ENCODE data around the gene P2RY8.
"Not testable (repeated sequence)": the region's sequence is repeated elsewhere in the genome, so short reads cannot be mapped to it uniquely, and the experiment has no call there.

Gene P2RY8, protein sequence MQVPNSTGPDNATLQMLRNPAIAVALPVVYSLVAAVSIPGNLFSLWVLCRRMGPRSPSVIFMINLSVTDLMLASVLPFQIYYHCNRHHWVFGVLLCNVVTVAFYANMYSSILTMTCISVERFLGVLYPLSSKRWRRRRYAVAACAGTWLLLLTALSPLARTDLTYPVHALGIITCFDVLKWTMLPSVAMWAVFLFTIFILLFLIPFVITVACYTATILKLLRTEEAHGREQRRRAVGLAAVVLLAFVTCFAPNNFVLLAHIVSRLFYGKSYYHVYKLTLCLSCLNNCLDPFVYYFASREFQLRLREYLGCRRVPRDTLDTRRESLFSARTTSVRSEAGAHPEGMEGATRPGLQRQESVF

DNA sequence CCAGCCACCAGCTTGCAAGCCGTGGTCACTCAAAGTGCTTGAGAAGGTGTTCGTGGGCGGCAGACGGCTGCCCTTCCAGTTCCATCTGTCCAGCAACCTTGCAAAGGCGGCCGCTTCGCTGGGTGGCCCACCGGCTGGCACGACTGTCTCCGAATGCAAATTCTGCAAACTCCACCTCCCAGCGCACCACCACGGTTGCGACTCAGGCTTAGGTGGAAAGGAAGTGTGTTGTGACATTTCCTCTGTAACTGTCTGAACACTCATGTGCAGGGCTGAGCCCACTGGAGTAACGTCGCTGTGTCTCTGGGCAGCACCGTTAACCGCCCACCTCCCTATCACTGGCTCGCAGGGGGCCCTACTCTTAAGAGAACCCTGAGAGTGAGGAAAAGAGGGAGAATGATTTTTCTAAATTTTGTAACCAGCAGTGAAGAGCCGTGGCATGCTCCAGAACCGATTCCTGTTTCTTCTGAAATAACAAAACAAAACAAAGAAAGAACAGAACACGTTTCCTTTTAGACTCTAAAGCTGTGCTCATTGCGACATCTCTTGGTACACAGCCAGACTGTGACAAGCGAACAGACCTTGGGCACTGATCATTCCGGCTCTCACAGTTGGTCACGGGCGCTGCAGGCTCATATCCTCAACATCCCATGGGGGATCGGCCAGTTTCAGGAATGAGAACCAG is at the start of gene P2RY8:
Gene P2RY8 (minus strand): TSS at position 155 of the 685 bp plus-strand sequence. CDS start 70,627 bp downstream, outside the sequence.
- peak; percentile 76 to 80 for DNase-seq

DNA sequence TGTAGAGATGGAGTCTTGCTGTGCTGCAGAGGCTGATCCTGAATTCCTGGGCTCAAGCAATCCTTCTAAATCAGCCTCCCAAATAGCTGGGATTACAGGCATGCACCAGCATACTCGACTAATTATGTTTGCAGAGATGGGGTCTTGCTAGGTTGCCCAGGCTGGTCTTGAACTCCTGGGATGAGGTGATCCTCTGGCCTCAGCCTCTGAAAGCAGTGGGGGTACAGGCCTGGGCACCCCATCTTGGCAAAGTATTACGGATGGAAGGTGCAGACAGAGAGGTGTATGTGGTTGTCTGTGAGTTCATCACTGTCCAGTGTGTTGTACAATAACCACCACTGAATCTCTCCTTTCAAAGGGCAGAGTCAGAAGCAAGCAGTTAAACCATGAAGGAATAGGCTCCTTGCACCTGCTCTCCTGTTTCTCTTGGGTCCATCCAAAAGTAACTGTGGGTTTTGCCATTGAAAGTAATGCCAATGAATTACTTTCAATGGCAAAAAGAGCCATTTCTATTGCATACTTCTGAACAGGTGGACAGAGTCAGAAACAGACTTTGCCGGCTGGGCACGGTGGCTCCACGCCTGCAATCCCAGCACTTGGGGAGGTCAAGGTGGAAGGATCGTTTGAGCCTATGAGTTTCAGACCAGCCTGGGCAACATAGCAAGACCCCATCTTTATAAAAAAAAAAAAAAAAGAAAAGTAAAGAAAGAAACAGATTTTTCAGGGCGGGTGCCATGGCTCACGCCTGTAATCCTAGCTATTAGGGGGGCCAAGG is 47.4 kb upstream of the P2RY8 start:
- DNase-seq = no peak

DNA sequence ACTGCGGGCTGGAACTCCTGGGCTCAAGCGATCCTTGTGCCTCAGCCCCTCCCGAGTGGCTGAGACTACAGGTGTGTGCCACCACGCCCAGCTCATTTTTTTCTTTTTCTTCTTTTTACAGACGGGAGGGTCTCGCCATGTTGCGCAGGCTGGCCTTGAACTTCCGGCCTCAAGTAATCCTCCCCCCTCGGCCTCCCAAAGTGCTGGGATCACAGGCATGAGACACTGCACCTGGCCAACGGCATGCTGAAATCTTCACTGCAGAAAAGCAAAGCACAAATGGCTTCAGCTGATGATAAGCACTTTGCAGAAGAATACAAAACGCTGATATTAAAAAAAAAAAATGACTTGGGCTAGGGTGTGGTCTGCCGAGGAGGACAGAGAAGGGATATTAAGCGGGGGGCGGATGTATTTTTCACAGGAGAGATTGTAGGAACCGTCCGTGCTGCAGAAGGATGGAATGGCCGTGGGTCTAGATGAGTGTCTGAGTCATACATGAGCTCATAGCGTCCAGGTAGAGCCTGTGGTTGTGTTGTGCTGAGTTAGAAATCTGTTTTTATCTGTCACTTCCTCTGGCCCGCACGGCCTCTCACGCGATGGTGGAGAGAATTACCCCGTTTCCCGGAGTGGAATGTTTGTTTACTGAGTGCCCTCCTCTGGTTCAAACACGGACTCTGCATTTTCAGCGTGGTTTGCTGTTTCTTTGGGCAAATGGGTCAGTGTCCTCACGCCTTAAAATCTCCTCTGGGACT is 45.9 kb upstream of the P2RY8 start:
- peak in 1 of 2 donors; percentile 66 for DNase-seq

DNA sequence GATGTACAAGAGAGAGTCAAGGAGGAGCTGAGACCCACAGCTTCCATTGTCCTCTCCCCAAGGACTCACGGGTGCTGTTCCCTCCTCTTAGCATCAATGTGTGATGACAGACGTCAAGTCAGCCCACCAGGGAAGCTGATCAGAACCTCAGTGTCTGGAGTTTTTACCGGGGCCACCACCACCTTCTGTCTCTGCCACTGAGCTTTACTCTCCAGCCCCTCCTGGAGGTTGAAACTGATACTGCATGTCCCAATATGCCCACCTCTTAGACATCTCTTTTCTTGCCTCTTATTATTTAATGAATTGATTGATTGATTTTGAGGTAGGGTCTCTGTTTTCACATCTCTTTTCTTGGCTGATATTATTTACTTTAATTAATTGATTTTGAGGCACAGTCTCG is 44.1 kb upstream of the P2RY8 start:
- peak; percentile 78 to 80 for DNase-seq

DNA sequence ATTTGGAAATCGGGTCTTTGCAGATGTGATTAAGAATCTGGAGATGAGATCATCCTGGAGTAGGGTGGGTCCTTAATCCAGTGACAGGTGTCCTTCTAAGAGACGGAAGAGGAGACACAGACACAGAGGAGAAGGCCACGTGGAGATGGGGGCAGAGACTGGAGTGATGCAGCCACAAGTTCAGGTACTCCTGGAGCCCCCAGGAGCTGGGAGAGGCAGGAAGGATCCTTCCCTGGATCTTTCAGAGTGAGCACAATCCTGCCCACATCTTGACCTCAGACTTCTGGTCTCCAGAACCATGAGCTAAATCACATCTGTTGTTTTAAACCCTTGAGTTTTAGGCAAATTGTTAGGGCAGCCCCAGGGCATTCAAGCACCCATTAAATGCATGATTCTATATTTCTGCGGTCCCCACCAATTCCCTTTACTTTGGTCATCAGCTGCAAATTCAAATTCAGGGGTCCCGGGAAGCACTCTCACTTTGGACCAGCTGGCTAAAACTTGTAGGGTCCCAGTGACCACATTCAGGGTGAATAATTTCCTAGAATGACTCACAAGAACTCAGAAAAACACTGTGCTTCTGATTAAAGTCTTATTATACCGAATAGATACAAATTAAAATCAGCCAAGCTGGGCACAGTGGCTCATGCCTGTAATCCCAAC is 41.7 kb upstream of the P2RY8 start:
- no peak for DNase-seq

DNA sequence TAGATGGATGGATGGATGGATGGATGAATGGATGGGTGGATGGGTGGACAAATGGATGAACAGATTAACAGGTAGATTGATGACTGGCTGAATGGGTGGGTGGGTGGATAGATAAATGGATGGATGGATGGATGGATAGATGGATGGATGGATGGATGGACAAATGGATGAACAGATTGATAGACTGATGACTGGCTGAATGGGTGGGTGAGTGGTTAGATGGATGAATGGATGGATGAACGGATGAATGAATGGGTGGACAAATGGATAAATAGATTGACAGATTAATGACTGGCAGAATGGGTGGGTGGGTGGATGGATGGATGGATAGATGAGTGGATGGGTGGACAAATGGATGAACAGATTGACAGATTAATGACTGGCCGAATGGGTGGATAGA is 40.9 kb upstream of the P2RY8 start:
- no peak for DNase-seq

DNA sequence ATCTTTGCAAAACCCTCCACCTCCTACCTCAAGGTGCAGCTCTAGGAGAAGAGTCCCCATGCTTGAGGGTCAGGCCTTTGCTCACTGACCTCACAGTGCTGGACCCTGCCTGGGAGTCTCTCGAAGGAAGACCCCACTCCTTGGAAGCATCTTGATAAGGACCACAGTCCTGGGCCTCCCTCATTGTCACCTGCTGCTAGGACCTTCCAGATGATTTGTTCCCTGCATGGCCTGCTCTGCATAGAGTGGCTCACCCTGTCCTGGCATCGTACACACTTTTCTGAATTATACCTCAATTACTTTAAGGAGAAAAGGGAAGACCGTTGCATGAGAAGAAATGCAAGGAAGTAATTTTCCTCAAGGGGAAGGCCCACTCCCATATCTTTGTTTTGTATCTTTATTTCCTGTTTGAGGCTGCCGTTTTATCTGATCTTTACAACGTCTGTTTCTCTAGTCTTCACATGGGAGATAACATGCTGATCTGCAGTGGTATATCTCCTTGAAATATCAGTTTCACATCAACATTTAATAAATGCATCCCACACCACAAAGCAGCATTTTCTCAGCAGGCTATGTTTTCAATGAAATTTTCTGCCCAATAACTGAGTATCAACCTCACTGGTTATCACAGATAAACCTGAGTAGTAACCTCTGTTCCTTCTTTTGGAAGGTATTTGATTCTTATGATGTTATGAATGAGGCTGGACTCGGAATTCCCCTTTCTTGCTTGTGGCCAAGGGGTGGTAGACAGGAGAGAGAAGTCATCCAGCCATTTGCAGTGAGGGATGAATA is 39.4 kb upstream of the P2RY8 start:
- peak in 1 of 2 donors; percentile 45 for DNase-seq

DNA sequence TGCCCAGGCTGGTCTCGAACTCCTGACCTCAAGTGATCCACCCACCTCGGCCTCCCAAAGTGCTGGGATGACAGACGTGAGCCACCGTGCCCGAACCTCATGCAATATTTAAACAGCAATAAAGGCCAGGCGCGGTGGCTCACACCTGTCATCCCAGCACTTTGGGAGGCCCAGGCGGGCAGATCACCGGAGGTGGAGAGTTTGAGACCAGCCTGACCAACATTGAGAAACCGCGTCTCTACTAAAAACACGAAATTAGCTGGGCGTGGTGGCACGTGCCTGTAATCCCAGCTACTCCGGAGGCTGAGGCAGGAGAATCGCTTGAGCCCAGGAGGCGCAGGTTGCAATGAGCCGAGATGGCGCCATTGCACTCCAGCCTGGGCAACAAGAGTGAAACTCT is 37.2 kb upstream of the P2RY8 start:
- DNase-seq = not testable (repeated sequence)

DNA sequence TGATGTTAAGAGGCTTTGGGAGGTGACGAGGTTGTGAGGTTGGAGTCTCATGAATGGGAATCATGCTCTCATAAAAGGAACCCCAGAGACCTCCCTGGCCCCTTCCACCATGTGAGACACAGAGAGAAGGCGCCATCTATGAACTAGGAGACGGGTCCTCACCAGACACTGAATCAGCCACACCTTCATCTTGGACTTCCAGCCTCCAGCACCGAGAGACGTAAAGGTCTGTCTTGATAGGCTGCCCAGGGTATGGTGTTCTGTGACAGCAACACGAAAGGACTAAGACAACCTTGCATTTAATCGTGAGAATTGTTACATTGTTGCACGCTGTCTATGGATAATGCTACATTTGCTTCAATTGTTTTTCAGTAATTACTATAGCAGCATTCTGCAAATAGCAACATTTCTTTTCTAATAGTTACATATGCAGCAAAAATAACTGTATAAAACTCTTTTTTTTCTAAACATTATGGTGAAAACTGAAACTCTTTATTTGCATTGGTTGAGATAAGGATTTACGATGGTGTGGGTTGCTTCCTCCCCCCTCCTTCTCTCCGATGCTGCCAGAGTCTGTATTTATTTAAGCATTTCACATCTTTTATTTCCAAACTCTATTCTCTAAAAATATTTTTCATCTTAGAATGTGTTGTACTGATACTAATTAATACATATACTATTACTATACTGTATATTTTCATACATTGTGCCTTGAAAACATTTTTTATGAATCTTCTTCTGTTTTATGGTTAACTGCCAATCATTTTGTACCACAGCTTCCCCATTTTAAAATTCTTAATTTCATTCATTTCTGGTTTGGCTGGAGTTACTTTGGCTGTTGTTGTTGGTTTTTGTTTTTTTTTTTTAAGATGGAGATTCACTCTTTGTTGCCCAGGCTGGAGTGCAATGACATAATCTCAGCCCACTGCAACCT is 28.0 kb upstream of the P2RY8 start:
- DNase-seq = no peak

DNA sequence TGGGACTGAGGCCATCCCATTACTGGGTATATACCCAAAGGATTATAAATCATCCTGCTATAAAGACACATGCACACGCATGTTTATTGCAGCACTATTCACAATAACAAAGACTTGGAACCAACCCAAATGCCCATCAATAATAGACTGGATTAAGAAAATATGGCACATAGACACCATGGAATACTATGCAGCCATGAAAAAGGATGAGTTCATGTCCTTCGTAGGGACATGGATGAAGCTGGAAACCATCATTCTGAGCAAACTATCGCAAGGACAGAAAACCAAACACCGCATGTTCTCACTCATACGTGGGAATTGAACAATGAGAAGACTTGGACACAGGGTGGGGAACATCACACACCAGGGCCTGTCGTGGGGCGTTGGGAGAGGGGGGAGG is 27.1 kb upstream of the P2RY8 start:
- DNase-seq = not testable (repeated sequence)

DNA sequence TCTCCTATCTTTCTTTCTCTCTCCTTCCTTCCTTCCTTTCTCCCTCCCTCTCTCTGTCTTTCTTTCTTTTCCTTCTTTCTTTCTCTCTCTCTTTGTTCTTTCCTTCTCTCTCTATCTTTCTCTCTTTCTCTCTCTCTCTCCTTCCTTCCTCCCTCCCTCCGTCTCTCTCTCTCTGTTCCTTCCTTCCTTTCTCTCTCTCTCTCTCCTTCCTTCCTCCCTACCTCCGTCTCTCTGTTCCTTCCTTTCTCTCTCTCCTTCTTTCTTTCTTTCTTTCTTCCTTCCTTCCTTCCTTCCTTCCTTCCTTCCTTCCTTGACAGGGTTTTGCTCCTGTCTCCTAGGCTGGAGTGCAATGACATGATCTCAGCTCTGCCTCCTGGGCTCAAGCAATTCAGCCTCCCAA is 24.2 kb upstream of the P2RY8 start:
- DNase-seq = no peak

DNA sequence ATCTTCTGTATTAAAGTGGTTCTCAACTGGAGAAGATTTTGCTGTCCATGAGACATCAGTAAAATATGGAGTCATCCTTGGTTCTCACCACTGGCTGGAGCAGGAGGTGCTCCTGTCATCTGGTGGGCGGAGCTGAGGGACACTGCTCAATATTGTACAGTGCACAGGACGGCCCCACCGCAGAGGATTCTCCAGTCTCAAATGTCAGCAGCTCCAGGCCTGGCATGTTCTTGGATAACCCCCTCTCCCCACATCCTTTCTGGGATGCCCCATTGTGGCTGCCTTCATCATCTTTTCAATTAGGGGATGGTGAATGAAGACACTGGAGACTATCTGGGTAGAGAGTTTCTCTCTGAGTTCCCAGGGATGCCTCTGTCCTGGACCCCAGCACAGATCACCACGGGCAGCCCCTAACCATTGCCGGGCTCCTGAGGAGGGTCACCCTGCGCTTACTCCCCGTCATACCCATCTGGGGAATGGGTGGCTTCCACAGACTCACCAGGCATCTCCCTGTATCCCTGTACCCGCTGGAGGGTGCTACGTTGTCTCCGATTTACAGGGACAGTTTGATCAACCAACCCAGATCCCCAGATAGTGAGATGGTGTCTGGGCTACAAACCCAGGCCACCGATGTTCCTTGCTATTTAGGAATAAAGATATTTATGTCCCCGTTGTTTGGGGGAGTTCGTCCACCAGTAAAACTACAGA is 21.9 kb upstream of the P2RY8 start:
- DNase-seq = no peak

DNA sequence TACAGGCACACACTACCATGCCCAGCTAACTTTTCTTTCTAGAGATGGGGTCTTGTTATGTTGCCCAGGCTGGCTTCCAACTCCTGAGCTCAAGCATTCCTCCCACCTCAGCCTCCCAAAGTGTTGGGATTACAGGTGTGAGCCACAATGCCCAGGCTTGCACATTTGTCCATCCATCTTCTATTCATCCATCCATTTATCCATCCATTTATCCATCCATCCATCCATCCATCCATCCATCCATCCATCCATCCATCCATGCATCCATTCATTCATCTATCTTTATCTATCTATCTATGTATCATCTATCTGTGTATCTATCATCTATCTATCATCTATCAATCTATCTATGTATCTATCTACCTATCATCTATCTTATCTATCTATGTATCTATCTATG is 20.5 kb upstream of the P2RY8 start:
- DNase-seq = not testable (repeated sequence)

DNA sequence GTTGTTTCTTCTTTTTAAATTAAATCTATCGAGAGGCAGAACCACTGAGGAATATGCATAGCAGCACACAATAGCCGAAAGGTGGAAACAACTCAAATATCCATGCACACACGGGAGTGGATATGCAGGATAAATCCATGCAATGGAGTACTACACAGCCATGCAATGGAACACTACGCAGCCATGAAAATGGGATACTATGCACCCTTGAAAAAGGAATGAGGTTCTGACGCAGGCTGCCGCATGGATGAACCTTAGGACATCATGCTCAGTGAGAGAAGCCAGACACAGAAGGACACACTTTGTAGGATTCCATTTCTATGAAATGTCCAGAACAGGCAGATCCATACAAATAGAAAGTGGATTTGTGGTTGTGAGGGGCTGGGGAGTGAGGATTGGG is 18.4 kb upstream of the P2RY8 start:
- DNase-seq = no peak

DNA sequence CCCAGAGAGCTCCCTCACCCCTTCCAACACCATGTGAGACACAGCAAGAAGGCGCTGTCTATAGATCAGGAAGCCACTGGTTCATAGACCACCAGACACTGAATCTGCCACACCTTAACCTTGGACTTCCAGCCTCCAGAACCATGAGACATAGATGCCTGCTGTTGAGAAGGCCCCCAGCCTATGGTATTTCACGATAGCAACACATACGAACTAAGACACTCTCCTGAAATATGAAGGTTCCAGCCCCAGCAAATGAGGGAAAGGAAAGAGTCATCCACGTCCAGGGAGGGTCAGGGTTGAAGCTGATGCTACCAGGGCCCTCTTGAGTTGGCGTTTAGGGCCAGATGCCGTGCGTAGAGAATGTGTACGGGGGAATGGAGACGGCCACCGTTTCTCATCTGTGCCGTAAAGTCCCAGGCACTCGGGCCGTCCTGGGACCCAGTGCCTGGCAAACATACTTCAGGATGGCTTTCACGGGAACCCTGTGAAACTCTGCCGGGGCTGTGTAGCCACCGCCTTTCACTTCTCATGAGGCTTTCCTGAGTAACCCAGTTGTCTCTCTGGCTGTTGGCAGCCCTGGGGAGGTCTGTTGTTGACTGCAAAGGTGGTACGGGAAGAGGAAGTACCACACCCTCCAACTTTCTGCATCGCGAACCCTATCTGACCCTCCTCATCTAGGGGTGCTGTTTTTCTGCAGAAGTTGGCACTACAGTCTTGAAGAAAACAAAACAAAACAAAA is 17.7 kb upstream of the P2RY8 start:
- peak; percentile 77 to 83 for DNase-seq

DNA sequence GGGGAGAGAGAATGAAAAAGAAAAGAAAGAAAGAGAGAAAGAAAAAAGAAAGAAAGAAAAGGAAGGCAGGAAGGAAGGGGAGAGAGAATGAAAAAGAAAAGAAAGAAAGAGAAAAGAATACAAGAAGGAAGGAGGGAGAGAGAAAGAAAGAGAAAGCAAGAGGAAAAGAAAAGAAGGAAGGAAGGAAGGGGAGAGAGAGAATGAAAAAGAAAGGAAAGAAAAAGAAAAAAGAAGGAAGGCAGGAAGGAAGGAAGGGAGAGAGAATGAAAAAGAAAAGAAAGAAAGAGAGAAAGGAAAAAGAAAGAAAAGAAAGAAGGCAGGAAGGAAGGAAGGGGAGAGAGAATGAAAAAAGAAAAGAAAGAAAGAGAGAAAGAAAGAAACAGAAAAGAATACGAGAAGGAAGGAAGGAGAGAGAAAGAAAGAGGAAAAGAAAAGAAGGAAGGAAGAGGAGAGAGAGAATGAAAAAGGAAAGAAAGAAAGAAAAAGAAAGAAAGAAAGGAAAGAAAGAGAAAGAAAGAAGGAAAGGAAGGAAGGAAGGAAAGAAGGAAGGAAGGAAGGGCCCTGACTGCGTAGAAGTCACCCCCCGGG is 15.1 kb upstream of the P2RY8 start:
- no peak for DNase-seq

DNA sequence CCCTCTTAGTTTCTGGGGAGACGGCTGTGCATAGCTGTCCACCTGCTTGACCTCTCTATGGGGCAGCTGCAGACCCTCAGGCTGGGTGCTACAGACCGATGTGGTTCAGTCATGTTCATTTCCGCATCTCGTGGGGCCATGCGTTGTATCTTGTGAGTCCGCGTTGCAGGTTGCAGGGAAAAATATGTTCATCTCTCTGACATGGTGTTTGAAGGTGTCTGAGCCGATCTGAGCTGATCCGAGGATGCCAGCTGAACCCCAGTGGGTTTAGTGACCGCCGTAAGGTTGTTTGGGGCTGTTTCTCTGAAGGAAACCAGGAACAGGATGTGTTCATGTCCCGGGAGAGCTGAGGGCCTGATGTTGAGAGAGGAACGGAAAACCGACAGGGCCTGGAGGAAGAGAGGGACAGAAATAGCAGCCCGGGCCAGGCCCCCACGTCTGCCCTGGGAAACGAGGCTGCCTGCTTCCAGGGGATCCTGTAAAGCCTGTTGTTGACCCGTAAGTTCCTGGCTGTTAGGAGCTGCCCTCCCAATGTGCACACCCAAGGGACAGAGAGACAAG is 9.8 kb upstream of the P2RY8 start:
- DNase-seq = no peak

DNA sequence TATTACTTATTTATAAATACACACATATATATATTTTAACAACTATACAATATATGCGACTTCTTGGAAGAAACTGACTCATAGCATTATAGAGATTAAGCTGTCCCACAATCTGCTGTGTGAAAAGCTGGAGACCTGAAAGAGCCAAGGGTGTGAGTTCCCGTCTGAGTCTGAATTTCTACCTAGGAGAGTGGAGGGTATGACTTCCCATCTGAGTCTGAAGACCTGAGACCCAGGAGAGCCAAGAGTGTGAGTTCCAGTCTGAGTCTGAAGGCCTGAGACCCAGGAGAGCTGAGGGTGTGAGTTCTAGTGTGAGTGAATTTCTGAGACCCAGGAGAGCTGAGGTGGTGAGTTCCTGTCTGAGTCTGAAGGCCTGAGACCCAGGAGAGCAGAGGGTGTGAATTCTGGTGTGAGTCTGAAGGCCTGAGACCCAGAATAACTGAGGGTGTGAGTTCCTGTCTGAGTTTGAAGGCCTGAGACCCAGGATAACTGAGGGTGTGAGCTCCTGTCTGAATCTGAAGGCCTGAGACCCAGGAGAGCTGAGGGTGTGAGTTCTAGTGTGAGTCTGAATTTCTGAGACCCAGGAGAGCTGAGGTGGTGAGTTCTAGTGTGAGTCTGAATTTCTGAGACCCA is 8.9 kb upstream of the P2RY8 start:
- DNase-seq = no peak
